ENCODE data around the gene SCLT1. TPM values are rescaled to one million over a fixed set of nuclear protein-coding genes. Genes with fewer than 3 reads are reported as not detected.

SCLT1 gene
- total RNA-seq, 2 donors from 2014 or later, result 9.5 to 14.0 TPM

DNA sequence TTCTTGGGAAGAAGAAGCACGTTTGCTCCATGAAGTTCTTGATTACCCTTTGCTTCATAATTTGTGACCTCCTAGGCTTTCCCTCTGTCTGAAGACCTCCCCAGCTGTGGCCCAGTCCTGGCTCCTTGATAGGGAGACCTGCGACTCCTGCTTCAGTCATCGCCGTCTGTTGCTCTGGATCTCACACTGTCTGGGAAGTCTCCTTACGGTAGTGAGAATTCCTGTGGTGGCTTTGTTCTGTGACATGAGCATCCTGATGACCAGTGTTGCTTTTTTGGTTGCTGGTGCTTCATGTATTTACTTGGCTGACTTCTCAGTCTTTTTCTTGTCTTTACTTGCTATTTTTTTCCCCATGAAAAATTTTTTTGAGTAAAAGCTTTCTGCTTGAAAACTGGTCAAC lies 239.6 kb downstream of the SCLT1 start:
- H3K4me3 ChIP-seq, result no peak overlapping the region
- ATAC-seq (ENCODE audit: insufficient number of reproducible peaks, low FRiP score, low read depth) (no peak), DNase-seq (ENCODE audit: low spot score) (no peak)
- TF ChIP-seq, protein P1, sequence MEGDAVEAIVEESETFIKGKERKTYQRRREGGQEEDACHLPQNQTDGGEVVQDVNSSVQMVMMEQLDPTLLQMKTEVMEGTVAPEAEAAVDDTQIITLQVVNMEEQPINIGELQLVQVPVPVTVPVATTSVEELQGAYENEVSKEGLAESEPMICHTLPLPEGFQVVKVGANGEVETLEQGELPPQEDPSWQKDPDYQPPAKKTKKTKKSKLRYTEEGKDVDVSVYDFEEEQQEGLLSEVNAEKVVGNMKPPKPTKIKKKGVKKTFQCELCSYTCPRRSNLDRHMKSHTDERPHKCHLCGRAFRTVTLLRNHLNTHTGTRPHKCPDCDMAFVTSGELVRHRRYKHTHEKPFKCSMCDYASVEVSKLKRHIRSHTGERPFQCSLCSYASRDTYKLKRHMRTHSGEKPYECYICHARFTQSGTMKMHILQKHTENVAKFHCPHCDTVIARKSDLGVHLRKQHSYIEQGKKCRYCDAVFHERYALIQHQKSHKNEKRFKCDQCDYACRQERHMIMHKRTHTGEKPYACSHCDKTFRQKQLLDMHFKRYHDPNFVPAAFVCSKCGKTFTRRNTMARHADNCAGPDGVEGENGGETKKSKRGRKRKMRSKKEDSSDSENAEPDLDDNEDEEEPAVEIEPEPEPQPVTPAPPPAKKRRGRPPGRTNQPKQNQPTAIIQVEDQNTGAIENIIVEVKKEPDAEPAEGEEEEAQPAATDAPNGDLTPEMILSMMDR (IDR thresholded peaks at IDR 0.05), result no peak
- H3K9me3 ChIP-seq, result no peaks in the 10 kb centered on the region
- peaks cover 76% of the 10 kb centered on the region for H3K36me3 ChIP-seq
- no peak overlapping the region for H3K27ac ChIP-seq
- H3K4me1 ChIP-seq (ENCODE audit: control insufficient read depth in 1 of 2, low read depth in 2 of 2), result peaks cover 0 to 9% of the 10 kb centered on the region in 2 donors
- no peaks in the 10 kb centered on the region for H3K27me3 ChIP-seq (replicated peaks; ENCODE audit: insufficient read depth)

DNA sequence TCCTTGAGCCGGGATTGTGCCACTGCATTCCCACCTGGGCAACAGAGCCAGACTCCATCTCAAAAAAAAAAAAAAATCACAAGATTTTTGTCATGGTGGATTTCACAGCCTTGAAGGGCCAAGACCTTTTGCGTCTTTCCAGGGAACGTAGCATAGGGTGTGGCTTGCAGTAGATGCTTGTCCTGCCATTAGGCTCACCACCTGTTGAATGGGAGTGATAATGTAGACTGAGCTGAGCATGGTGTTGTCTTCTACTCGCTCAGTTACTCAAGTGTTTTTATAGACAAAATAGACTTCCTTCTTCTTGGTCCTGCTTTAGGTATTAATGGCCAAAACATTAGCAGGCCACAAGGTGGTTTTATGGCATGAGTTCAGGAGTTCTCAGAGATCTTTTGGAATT lies 243.1 kb downstream of the SCLT1 start:
- Histone ChIP-seq H3K9me3 (no peaks in the 10 kb centered on the region), H3K4me1 (ENCODE audit: control insufficient read depth in 1 of 2, low read depth in 2 of 2) (peaks cover 0 to 9% of the 10 kb centered on the region in 2 donors), H3K4me3 (no peak overlapping the region), H3K36me3 (peaks cover 74% of the 10 kb centered on the region), H3K27me3 (replicated peaks; ENCODE audit: insufficient read depth) (no peaks in the 10 kb centered on the region), H3K27ac (no peak overlapping the region)
- ATAC-seq (ENCODE audit: insufficient number of reproducible peaks, low FRiP score, low read depth) (no peak), DNase-seq (ENCODE audit: low spot score) (no peak)
- TF ChIP-seq, protein P1 (IDR thresholded peaks at IDR 0.05), result no peak

DNA sequence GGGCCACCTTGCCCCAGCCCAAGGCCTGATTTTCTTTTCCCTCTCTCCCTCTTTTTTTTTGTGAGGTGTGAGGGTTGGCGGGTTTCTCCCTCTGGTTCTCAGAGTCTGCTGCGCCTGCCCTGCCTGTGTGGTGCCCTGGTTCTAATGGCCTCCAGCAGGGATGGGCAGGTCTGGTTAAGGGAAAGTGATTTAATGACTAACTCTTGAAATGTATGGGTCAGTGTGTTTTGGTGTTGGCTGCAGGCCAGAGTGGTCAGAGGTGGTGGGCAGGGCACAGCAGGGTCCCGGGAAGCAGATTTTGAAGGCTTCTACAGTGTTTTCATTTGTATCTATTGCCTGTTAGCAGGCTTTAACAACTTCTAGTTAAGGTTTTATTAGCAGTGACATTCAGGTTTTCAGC lies 244.9 kb downstream of the SCLT1 start:
- Histone ChIP-seq H3K36me3 (peaks cover 69% of the 10 kb centered on the region), H3K27me3 (replicated peaks; ENCODE audit: insufficient read depth) (no peaks in the 10 kb centered on the region), H3K9me3 (no peaks in the 10 kb centered on the region), H3K4me1 (ENCODE audit: control insufficient read depth in 1 of 2, low read depth in 2 of 2) (peaks cover 0 to 27% of the 10 kb centered on the region in 2 donors), H3K27ac (no peak overlapping the region), H3K4me3 (no peak overlapping the region)
- ATAC-seq (ENCODE audit: insufficient number of reproducible peaks, low FRiP score, low read depth) (no peak), DNase-seq (ENCODE audit: low spot score) (no peak)
- TF ChIP-seq, protein P1 (IDR thresholded peaks at IDR 0.05), result no peak

DNA sequence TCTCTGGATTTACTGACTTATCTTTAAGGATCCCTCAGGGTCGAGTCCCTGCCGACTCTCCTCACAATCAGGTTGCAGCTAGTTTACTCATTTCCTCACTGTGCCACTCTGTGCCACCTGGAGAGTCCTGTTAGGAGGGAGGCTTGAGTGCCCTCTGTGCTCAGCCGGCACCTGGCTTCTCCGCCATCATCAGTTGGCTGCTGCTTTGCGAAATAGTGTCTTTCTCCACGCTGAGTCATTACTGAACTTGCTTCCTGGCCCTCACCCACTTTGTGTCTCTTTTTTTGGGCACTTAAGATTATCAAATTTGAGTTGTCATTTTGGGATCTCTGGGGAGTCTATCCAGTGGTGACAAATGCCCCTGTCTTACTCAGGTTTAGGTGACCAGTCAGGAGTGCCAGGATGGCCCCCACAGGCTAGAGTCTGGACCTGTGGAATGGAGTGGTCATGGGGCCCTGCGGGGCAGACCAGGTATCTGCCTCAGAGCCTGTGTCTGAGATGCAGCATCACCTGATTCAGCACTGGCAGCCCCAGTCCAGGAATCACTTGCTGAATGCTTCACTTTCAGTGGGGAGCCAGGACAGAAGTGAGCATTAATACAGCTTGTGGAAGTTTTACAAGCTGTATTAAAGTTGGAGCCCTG lies 246.1 kb downstream of the SCLT1 start:
- no peaks in the 10 kb centered on the region for H3K27me3 ChIP-seq (replicated peaks; ENCODE audit: insufficient read depth)
- TF ChIP-seq, protein P1 (IDR thresholded peaks at IDR 0.05), result no peak
- peaks cover 56% of the 10 kb centered on the region for H3K36me3 ChIP-seq
- ATAC-seq (ENCODE audit: insufficient number of reproducible peaks, low FRiP score, low read depth) (no peak), DNase-seq (ENCODE audit: low spot score) (no peak)
- peaks cover 0 to 39% of the 10 kb centered on the region in 2 donors for H3K4me1 ChIP-seq (ENCODE audit: control insufficient read depth in 1 of 2, low read depth in 2 of 2)
- H3K9me3 ChIP-seq, result no peaks in the 10 kb centered on the region
- H3K27ac ChIP-seq, result no peak overlapping the region
- H3K4me3 ChIP-seq, result no peak overlapping the region

DNA sequence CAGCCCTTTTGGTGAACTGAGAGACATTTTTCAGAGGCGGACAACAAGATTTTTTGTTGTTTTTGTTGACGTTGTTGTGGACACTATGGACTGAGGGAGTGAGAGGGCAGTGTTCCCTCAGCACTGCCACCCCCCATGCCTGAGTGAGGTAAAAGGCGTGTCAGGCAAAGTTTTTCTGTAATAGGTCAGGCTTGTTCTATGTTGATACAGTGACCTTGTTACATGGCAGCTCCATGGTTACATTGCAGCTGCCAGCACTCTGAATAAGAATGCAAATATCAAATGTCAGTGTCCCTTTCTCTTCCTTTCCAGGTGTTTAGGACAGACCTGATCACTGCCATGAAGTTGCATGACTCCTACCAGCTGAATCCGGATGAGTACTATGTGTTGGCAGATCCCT lies 247.3 kb downstream of the SCLT1 start:
- H3K27ac ChIP-seq, result no peak overlapping the region
- no peaks in the 10 kb centered on the region for H3K27me3 ChIP-seq (replicated peaks; ENCODE audit: insufficient read depth)
- DNase-seq (ENCODE audit: low spot score), result no peak
- peaks cover 47% of the 10 kb centered on the region for H3K36me3 ChIP-seq
- no peak for ATAC-seq (ENCODE audit: insufficient number of reproducible peaks, low FRiP score, low read depth)
- TF ChIP-seq, protein P1 (IDR thresholded peaks at IDR 0.05), result no peak
- H3K4me3 ChIP-seq, result no peak overlapping the region
- no peaks in the 10 kb centered on the region for H3K9me3 ChIP-seq
- peaks cover 0 to 51% of the 10 kb centered on the region in 2 donors for H3K4me1 ChIP-seq (ENCODE audit: control insufficient read depth in 1 of 2, low read depth in 2 of 2)
